ENCODE results near the gene ACOT7.

Gene ACOT7

DNA sequence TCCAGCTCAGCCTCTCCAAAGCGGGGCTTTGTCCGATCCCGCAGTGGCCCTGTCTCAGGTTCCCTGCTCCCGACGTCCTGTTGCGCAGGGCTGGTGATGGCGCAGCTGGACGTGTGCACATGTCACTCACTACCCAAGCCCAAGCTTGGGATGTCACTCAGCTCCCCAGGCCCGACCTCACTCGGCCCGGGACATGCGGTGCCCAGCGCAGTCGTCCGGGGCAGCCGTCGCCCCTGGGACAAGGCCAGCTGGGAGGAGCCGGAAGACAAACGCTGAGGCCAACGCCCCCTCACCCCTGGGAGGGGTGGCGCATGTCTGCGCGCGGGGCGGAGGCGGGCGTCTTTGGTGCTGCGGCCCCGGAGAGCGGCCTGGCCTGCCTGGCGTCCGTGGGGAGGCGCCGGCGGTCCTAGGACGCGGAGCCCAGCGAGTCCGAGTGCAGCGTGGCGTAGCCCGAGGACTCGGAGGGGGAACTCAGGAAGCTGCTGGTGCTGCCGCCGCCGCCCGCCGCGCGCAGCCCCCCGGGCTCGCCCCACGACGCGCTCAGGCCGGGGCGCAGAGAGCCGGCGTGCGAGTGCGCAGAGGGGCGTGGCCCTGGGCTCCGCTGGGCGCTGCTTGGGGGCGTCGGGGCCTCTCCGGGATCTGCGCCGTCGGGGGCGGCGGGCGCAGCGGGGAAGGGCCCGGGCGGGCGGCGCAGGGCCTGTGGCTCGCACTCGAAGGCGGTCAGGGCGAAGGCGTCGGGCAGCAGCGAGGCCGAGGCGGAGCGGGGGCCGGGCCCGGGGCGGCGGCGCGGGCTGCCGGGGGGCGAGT, 144.4 kb downstream of the ACOT7 start:
- DNase-seq (ENCODE audit: low spot score), result no peak

DNA sequence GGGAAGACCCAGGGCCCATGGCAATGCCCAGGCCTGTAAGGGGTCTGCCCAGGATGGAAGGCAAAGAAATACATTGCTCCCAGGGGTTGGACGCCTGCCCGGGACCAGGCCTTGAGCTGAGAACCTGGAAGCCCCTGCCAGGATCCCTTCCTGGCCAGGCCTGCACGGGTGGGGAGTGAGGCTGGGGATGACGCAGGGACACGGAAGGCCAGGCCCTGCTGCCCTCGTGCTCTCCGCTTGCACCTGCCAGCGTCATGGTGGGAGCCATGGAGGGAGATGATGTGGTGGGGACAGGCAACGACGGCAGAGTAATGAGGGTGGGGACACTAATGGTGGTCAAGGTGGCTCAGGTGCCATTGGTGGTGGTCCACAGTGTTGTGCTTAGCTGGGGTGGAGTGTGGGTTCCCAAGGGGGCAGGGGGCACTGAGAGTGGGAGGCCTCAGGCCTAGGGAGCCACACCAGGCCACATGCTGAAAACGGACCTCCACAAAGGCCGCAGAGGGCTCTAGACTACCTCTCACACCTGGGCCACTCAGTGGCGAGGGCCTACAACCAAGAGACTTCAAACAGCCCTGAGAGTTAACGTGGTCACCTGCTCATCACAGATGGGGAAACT, 145.3 kb downstream of the ACOT7 start:
- DNase-seq (ENCODE audit: low spot score), result no peak

DNA sequence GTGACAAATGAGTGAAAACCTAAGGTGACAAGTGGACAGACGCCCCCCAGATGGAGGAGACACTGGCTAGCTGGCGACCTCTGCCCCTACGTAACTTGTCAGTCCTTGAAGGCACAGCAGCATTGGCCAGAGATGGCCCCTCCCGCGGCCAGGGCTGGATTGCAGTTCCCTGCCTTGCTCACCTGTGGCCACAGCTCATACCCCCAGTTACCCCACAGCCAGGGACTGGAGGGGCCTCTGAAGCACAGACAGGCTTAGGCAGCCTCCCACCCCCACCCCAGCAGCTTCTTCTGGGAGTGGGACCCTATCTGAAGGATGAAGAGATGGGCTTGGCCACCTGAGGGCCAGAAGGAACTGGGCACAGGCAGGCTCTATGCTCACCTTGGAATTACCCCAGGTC, 145.9 kb downstream of the ACOT7 start:
- no peak for DNase-seq (ENCODE audit: low spot score)

DNA sequence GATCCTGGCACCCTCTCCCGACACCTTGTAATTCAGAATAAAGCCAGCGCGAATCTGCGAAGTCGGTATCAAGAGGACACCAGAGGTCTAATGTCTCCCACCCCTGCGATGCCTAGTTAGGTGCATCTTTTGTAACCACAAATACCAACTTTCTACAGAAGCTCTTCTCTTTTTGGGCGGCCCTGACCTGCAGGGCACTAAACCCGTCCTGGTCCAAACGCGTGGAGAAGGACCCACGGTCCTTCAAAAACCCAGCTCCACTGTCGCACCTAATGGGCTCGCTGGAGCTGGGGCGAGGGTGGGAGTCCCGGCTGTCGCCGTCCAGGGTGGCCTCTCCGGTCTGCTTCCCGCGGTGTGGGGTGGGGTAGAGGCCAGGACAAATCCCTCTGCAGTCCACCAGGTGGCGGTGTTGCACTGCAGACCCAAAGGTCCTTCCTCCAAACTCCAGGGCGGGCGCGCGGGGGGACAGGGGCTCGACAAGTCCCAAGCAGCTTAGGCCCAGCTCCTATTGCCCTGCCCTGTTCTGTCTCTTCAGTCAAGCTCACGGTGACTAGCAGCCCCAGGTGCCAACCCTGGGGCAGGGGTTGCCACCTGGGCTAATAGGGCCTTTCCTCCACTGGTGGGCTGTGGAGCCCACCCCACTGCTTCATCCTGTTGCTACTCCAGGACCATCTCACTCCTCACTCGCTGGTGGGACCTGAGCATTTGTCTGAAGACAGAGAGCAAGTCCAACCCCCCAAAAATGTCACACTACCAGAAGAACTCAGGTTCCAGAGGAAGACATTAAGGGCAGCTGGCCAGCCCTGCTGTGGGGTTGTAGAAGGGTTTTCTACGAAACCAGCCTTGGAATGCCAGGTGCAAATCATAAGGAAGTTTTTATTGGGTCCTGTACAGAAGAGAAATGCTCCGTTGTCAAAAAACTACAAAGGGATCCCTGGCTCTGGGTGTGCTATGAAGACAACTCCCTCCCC, 146.8 kb downstream of the ACOT7 start:
- peak; percentile 77 for DNase-seq (ENCODE audit: low spot score)

- peak; percentile 22 for DNase-seq (ENCODE audit: low spot score)
Observed at GRCh38 chr1:6245869-6246496, 147.6 kb downstream of the ACOT7 start.

DNA sequence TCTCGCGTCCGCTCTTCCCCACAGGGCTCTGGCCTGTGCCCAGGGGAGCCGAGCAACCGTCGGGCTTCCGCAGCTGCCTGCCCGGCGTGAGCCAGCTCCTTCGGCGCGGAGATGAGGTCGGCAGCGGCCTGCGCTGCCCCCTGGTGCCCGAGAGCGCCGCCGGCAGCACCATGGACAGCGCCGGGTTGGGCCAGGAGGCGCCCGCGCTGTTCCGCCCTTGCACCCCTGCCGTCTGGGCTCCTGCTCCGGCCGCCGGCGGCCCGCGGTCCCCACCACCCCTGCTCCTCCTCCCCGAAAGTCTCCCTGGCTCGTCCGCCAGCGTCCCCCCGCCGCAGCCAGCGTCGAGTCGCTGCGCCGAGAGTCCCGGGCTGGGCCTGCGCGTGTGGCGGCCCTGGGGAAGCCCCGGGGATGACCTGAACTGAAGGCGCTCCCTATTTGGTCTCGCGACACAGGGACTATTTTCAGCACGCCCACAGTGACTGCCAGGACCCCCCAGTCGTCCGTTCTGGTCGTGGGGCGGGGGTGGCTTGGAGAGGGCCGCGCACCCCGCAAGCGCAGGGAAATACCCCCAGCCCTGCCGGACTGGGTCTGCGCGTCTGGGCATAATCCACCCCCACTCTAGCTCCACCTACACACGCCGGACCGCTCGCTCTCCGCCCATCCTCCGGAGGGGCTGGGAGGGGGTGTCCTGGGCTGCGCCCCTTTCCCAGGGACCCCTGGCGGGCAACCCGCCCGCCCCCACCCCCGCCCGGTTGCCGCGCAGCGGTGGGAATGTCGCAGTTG, 148.3 kb downstream of the ACOT7 start:
- DNase-seq (ENCODE audit: low spot score), result peak; percentile 81

DNA sequence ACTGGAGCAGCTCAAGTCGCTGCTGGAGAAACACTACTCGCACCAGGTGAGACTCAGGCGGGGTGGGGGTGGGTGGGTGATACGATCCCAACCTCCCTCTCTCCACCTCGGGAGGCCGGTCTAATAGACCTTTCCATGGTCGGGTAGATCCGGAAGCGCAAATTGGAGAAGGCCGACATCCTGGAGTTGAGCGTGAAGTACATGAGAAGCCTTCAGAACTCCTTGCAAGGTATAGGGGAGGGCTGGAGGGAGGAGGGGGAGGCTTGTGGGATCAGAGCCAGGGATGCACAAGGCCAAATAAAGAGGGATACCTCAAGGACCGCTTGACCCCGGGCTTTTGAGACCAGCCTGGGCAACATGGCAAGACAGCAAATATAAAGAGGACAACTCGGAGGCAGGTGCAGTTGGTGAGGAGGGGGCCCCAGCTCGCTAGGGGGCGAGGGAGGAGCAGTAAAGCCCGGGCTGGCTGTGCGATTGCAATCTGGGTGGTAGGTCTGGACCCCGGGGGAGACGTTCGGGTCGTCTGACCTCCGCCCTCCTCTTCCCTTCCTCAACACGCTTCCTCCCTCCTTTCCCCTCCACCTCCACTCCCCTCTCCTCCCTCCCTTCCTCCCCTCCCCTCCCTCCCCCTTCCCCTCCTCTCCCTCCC, 149.0 kb downstream of the ACOT7 start:
- no peak for DNase-seq (ENCODE audit: low spot score)

DNA sequence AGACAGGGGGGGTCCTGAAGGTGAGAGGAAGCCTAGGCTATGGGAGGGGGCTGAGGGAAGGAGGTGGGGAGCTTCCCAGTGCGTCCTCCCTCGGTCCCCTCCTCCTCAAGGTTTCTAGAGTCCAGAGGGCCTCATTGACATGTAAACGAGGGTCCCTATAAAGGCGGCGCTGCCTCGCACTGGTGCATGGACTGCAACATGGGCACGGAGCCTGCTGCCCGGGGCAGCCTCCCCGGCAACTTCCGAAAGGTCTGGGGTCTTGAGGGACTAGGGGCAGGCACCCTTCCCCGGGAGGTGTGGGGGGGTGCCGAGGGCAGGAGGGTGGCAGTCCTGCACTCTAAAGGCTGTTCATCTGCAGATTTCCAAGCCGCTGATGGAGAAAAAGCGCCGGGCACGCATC, 149.6 kb downstream of the ACOT7 start, which contains the start of gene HES3:
Gene HES3, plus strand, starts transcription at position 187 of the 400 bp plus-strand sequence. Its CDS starts 187 bp downstream, at position 374.
- DNase-seq (ENCODE audit: low spot score), result no peak

DNA sequence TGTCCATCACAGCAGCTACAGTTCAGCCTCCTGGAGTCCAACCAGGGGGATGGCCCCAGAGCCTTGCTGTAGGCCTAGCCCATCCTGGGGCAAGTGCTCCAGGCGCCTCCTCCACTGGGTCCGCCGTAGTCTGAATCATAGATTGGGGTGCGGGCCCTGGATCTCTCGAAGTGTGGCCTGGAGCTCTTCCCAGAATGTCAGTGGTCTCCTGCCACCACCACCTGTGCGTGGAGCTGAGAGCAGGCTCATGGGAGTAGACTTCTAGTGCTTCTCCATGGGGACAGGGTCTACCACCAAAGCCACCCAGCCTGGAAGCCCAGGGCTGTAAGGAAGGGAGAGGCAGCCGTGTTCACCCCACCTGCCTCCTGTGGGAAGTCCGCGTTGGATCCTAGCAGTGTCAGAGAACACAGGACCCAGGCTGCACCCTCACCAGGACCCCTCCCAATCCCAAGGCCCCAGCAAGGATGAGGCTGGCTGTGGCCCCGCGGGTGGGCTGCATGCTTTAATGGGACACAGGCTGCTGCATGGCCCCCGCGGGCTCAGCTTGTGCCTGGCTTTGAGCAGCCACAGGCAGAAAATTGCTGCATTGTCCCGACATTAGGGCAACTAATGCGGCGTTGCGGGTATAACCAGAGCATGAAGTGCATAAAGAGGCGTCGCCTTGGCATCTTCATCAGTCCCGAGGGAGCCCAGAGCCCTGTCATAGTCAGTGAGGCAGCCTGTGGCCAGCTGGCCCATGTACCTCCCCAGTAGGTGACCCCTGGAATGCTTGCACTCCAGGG, 150.3 kb downstream of the ACOT7 start:
- no peak for DNase-seq (ENCODE audit: low spot score)

GRCh38 chr1:6241887-6242740, 151.5 kb downstream of the ACOT7 start:
- no peak for DNase-seq (ENCODE audit: low spot score)

DNA sequence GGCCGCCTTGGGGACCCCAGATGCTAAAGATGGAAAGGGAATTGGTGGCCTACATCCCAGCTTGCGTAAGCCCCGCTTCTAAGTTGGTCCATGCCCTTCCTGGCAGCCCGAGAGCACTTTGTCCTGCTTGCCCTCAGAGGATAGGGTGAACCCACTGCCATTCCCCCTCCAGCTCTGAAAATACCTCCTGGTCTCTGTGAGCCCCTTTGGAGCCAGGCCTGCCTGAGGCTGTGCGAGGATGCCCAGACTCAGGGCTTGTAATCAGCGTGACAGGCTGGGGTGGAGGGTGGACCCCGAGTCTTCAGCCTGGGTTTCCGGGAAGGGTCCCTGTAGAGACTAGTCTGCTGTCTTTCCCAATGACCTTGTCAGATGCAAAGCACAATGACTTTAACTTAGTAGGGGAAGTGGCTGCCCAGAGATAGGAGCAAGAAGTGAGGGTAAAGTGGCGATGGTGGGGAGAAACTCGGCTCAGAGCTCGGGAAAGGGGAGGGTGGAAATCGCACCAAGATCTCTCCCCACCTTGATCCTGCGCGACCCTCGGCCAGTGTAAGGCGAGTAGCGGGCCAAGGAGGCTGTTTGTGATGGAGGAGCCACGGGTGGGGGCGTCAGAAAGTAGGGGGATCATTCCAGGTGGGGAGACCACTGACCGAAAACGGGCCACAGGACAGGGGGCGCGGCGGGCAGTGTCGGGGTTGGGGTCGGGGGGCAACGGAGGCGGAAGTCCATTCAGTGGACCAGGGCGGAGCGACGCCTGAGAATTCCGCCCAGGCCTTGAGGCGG, 152.3 kb downstream of the ACOT7 start:
- no peak for DNase-seq (ENCODE audit: low spot score)

DNA sequence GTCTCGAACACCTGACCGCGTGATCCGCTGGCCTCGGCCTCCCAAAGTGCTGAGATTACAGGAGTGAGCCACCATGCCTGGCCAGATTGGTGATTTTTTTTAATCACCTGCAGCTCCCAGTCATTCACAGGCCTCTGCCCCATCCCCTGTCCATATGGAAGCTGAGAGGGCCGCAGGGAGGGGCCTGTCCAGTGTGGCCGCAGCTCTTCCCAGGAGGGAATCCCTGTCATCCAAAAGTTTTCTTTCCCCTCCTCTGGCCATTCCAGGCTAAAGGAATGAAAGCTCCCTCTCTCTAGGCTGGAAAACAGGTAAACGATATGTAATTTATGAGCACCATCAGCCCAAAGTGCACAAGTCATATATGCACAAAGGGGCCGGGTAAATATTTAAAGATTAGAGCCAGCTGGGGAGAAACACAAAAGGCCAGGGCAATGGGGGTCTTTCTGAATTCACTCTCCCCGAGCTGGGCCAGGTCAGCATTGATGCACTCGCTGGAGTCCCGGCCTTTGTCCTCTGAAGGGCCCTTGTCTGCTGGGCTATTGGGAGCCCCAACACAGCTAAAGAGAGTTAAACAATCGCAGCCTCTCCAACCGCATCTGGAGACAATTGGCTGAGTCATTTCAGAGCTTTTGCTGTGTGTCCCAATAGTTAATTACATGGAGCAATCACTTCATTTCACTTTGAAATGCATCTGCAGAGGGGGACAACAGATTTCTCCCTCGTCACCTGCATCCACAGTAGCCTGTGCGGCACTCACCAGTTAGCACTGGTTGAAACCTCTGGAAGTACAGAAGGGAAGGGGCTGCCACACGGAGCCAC, 153.4 kb downstream of the ACOT7 start:
- no peak for DNase-seq (ENCODE audit: low spot score)

DNA sequence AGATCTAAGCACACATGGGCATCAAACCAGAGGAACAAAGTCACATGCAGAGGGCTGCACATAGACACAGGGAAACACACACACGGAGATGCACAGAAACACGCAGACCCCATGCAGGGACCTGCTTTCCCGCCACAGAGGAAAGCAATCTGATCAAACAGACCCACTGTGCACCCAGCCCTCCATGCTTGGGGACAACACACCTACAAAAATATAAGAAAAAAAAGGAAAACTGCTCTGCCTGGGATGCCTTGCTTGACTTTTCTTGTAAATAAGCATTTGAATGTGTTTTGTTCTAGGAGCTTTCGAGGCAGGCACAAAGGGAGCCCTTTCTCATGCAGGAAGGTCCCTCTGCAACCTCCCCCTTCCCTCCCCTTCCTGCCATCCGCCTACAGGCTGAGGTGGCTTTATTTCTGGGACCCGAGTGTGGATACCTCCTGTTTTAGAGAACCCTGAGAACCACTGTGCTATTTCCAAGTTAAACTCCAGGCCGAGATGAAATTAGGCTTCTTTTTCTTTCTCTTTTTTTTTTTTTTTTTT, 154.3 kb downstream of the ACOT7 start:
- DNase-seq (ENCODE audit: low spot score), result no peak

DNA sequence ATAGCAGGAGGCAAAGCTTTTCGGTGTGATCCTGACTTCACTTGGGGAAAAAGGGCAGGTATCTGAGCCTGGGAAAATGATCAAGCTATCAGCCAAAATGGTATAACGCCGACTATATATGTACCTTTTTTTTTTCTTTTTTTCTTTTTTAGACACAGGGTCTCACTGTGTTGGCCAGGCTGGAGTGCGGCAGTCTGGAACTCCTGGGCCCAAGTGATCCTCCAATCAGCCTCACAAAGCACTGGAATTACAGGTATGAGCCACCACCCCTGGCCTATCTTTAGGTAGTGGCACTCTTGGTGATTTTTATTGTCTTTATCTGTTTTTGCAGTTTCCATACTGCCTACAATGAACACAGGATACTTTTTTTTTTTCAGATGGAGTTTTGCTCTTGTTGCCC, 156.5 kb downstream of the ACOT7 start:
- DNase-seq (ENCODE audit: low spot score), result no peak

- peak; percentile 22 for DNase-seq (ENCODE audit: low spot score)
Observed at GRCh38 chr1:6235296-6235677, 158.3 kb downstream of the ACOT7 start.

- no peak for DNase-seq (ENCODE audit: low spot score)
Observed at GRCh38 chr1:6234502-6235295, 158.9 kb downstream of the ACOT7 start.

All from CD4-positive, alpha-beta T cell treated with Interleukin-2 at 100 ng/mL for 4 hours (primary cell).